Smooth muscle cell of the brain vasculature (primary cell): ENCODE results near the gene DPP6.
"Not testable (repeated sequence)": the region's sequence is repeated elsewhere in the genome, so short reads cannot be mapped to it uniquely, and the experiment has no call there.

Experiments used
- DNase-seq: peaks from one replicate; pipeline ENCODE4 v3.0.0-alpha.2; 2012; ENCODE audit warnings: low read depth, low spot score

The DPP6 gene

GRCh38 chr7:154652564-154652963 lies 600.4 kb downstream of the DPP6 start:
- no peak for DNase-seq

- no peak for DNase-seq
Measured at GRCh38 chr7:154653281-154653680, 601.1 kb downstream of the DPP6 start.

- DNase-seq: no peak
Measured at GRCh38 chr7:154656618-154657017, 604.4 kb downstream of the DPP6 start.

GRCh38 chr7:154666768-154667167 lies 614.6 kb downstream of the DPP6 start:
- DNase-seq: no peak

- no peak for DNase-seq
Measured at GRCh38 chr7:154672659-154673415, 620.6 kb downstream of the DPP6 start.

GRCh38 chr7:154674191-154674590 lies 622.0 kb downstream of the DPP6 start:
- DNase-seq: no peak

GRCh38 chr7:154675560-154675959 lies 623.4 kb downstream of the DPP6 start:
- no peak for DNase-seq

- DNase-seq: not testable (repeated sequence)
Measured at GRCh38 chr7:154676033-154676421, 623.8 kb downstream of the DPP6 start.

- no peak for DNase-seq
Measured at GRCh38 chr7:154676422-154677073, 624.4 kb downstream of the DPP6 start.

GRCh38 chr7:154677454-154677853 lies 625.3 kb downstream of the DPP6 start:
- no peak for DNase-seq

GRCh38 chr7:154678001-154678550 lies 625.9 kb downstream of the DPP6 start:
- not testable (repeated sequence) for DNase-seq

GRCh38 chr7:154679379-154680053 lies 627.3 kb downstream of the DPP6 start:
- DNase-seq: no peak

- no peak for DNase-seq
Measured at GRCh38 chr7:154680894-154681659, 628.9 kb downstream of the DPP6 start.

GRCh38 chr7:154682003-154682402 lies 629.8 kb downstream of the DPP6 start:
- no peak for DNase-seq

GRCh38 chr7:154684666-154685563 lies 632.7 kb downstream of the DPP6 start:
- DNase-seq: no peak

- no peak for DNase-seq
Measured at GRCh38 chr7:154685564-154685901, 633.3 kb downstream of the DPP6 start.

- no peak for DNase-seq
Measured at GRCh38 chr7:154686305-154686704, 634.1 kb downstream of the DPP6 start.

- no peak for DNase-seq
Measured at GRCh38 chr7:154688952-154689351, 636.8 kb downstream of the DPP6 start.

- DNase-seq: no peak
Measured at GRCh38 chr7:154690411-154690810, 638.2 kb downstream of the DPP6 start.

- no peak for DNase-seq
Measured at GRCh38 chr7:154693661-154694060, 641.5 kb downstream of the DPP6 start.

- DNase-seq: no peak
Measured at GRCh38 chr7:154695836-154696235, 643.6 kb downstream of the DPP6 start.
